WERI-Rb-1 (cell line): ENCODE results near the gene DSCAM.

ENCODE experiments used
- DNase-seq: peaks from one replicate; pipeline ENCODE4 v3.0.0-alpha.2; 2020
- H3K27ac ChIP-seq: fragments of 250-450 bp; sonication (Bioruptor Pico); 2 replicates; pipeline ENCODE4 v1.5.1; 2020; ENCODE audit warnings: mild to moderate bottlenecking, moderate library complexity
- H3K27me3 ChIP-seq: fragments of 250-450 bp; sonication (Bioruptor Pico); 2 replicates; pipeline ENCODE4 v1.5.1; 2021; ENCODE audit warnings: mild to moderate bottlenecking, low read depth, moderate library complexity; ENCODE audit not compliant: insufficient read depth, severe bottlenecking
- H3K36me3 ChIP-seq: fragments of 250-450 bp; sonication (Bioruptor Pico); 2 replicates; pipeline ENCODE4 v1.5.1; 2020; ENCODE audit warnings: mild to moderate bottlenecking, moderate library complexity
- H3K4me3 ChIP-seq: 2 replicates; pipeline ENCODE4 v1.5.1; 2011; ENCODE audit warnings: low read depth, mild to moderate bottlenecking, control low read depth, low read length
- H3K9me3 ChIP-seq: fragments of 250-450 bp; sonication (Bioruptor Pico); 2 replicates; pipeline ENCODE4 v1.5.1; 2021; ENCODE audit warnings: mild to moderate bottlenecking, moderate library complexity; ENCODE audit not compliant: severe bottlenecking
- TF ChIP-seq, protein P1 (sequence below): IDR thresholded peaks from 2 replicates; pipeline ENCODE4 v1.5.1; 2011; ENCODE audit warnings: low read depth, mild to moderate bottlenecking, control low read depth, inconsistent platforms, low read length

The DSCAM gene

DNA sequence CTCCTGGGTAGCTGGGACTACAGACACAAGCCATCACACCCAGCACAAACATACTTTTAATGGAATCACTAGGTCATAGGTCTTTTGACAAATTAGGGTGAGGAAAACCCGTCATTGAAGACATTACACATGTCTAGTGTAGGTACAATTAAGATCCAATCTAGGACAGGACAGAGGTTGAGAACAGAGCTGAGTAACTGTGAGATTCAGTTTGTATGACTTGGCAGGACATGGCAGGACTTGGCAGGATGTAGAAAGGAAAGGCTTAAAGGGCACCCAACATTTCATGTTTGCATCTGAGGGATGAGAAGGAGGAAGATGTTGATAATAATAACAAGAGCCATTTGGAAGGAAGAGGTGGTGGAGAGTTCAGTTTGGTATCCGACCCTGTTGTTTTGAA lies 496.0 kb downstream of the DSCAM start:
- no peak overlapping the region for H3K27ac ChIP-seq
- no peak for DNase-seq
- H3K27me3 ChIP-seq = no peaks in the 10 kb centered on the region
- H3K4me3 ChIP-seq = no peak overlapping the region
- TF ChIP-seq, protein P1, sequence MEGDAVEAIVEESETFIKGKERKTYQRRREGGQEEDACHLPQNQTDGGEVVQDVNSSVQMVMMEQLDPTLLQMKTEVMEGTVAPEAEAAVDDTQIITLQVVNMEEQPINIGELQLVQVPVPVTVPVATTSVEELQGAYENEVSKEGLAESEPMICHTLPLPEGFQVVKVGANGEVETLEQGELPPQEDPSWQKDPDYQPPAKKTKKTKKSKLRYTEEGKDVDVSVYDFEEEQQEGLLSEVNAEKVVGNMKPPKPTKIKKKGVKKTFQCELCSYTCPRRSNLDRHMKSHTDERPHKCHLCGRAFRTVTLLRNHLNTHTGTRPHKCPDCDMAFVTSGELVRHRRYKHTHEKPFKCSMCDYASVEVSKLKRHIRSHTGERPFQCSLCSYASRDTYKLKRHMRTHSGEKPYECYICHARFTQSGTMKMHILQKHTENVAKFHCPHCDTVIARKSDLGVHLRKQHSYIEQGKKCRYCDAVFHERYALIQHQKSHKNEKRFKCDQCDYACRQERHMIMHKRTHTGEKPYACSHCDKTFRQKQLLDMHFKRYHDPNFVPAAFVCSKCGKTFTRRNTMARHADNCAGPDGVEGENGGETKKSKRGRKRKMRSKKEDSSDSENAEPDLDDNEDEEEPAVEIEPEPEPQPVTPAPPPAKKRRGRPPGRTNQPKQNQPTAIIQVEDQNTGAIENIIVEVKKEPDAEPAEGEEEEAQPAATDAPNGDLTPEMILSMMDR = no peak
- H3K36me3 ChIP-seq = no peaks in the 10 kb centered on the region
- no peaks in the 10 kb centered on the region for H3K9me3 ChIP-seq

DNA sequence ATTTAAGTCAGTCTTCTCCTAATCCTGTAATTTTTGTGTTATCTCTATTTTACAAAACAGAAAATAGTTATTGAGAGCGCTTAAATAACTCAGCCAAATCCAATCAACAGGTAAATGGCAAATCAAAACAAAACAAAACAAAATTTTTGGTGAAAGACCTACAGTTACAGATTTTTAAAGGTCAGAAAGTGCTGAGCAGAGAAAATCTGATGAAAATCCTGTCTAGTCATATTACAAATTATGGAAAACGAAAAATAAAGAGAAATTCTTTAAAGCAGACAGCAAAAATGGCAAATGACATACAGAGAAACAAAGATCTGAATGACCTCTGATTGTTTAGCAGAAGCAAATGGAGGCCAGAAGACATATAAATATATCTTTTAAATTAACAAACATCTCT lies 497.4 kb downstream of the DSCAM start:
- no peaks in the 10 kb centered on the region for H3K27me3 ChIP-seq
- H3K36me3 ChIP-seq = no peaks in the 10 kb centered on the region
- TF ChIP-seq, protein P1 = no peak
- H3K27ac ChIP-seq = no peak overlapping the region
- H3K4me3 ChIP-seq = no peak overlapping the region
- H3K9me3 ChIP-seq = no peaks in the 10 kb centered on the region
- DNase-seq = no peak

DNA sequence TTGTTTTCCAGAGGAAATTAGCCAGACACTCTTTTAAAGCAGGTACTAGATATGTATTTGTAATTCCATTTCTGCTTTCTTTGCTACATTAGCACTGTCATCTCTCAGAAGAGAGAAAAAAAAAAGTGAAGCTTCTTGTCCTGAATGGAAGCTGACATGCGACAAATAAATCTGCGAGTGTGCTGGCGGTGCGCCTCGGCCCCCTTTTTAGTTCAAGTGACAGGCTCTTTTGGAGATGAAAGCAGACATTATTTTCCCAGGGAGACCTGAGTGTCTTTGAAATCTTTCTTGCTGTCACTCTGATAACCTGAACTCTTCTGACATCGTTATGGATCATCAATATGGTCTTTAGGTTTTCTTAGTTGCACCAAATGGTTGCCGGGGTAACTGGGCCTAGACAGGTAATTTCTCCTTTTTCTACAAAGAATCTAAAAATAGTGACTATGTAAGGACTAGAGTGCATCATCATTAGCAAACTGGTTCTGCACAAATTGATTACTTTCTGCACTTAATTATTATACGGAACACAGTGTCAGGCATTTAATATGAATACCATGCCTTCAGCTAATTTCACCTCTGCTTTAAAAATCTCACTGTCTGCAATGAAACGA lies 501.1 kb downstream of the DSCAM start:
- no peaks in the 10 kb centered on the region for H3K9me3 ChIP-seq
- no peak for DNase-seq

DNA sequence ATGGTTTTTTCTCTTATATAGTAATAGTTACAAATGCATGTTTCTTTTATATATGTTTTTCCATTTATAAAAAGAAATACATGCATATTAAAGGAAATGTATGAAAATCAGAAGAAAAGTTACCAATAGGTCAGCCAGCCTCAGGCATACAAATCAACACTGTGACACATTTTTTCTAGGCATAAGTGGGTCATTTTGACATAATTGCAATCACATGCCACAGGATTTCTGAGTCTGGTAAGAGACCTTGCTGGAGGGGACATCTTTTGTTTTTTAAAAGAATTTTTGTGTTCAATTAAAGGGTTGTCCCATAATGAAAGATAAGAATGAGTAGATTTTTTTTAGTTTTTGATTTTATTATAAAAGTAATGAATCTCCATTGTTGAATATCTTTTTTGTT lies 506.6 kb downstream of the DSCAM start:
- Histone ChIP-seq H3K36me3 (no peaks in the 10 kb centered on the region), H3K27me3 (no peaks in the 10 kb centered on the region), H3K4me3 (no peak overlapping the region), H3K27ac (no peak overlapping the region), H3K9me3 (no peaks in the 10 kb centered on the region)
- no peak for DNase-seq
- TF ChIP-seq, protein P1 = no peak

More for the DNA sequence above, 501.1 kb downstream of the DSCAM start:
- Histone ChIP-seq H3K27me3 (no peaks in the 10 kb centered on the region), H3K27ac (no peak overlapping the region), H3K36me3 (no peaks in the 10 kb centered on the region), H3K4me3 (no peak overlapping the region)
- TF ChIP-seq, protein P1 = no peak

DNA sequence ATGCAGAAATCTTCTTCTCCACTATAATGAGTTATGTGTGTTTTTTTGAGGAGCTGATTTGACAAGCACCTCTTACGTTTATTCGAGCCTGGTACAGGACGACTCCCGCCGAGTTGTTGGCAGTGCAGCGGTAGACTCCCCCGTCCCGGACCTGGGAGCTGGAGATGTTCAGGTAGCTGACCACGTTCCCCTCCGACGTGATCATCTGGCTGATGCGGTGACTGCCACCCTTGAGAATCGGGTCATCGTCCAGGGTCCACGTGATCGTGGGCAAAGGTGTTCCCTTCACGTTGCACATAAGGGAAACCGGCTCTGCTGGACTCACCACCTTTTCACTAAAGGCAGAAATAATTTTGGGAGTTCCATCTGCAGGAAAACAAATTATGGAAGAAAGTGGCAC lies 507.9 kb downstream of the DSCAM start:
- Histone ChIP-seq H3K4me3 (no peak overlapping the region), H3K27ac (no peak overlapping the region), H3K27me3 (no peaks in the 10 kb centered on the region), H3K9me3 (no peaks in the 10 kb centered on the region), H3K36me3 (no peaks in the 10 kb centered on the region)
- TF ChIP-seq, protein P1 = no peak
- DNase-seq = no peak

DNA sequence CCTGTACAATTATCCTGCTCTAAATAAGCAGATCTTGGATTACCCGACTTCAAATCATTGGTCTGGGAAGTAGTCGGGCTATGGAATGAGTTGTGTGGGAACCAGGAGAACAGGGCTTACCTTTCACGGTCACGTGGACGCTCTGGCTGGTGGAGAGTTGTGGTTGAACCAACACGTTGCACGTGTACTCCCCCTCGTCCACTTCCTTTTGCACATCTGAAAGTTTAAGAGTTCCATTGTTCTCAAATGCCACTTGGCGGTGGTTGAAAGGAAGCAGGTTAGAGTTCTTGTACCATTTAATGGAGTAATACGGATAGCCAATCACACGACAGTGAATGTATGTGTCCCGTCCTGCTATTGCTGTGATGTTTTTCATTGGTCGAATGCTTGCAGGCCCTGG lies 509.0 kb downstream of the DSCAM start:
- no peaks in the 10 kb centered on the region for H3K27me3 ChIP-seq
- no peaks in the 10 kb centered on the region for H3K36me3 ChIP-seq
- no peak for DNase-seq
- H3K27ac ChIP-seq = no peak overlapping the region
- H3K4me3 ChIP-seq = no peak overlapping the region
- TF ChIP-seq, protein P1 = no peak
- H3K9me3 ChIP-seq = no peaks in the 10 kb centered on the region
